ENCODE measurements around the gene UBE2D2.
A peak's percentile ranks its signal among the peaks of the same experiment; 100 is the strongest.

UBE2D2 gene

DNA sequence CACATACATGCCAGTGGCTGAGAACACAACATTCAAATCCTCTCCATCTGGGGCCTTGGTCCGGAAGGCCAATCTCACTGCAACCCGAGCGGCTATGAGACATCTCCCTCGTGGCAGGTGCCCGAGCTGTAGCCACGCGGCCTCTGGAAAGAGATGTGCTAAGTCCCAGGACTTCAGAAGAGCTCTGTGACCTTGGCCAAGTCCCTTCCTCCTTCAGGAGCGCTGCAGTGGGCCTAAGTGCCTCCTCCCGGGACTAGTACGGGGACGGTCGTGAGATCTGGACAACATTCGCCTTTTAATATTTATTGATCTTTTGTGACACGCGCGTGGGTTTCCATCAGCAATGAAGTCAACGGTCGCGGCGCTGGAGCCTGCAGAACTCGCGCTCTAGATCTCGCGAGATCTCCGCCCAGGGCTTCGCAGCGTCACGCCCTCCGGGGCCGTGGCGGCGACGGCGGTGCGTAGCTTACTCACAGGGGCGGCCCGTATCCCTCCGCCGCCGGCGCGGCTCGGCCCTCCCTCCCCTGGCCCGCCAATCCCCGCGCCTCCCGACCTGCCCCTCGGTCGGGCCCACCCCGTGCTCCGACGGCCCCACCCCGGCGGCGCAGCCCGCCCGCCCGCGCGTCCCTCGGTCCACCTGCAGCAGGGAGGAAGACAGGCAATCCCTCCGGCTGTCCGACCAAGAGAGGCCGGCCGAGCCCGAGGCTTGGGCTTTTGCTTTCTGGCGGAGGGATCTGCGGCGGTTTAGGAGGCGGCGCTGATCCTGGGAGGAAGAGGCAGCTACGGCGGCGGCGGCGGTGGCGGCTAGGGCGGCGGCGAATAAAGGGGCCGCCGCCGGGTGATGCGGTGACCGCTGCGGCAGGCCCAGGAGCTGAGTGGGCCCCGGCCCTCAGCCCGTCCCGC, at the start of gene UBE2D2:
TSS of gene UBE2D2 (plus strand) at position 588 of the 903 bp plus-strand sequence. CDS start 453 bp downstream, outside the sequence.
- DNase-seq (ENCODE audit: low spot score) = peak; percentile 98
- TF ChIP-seq, protein P1, sequence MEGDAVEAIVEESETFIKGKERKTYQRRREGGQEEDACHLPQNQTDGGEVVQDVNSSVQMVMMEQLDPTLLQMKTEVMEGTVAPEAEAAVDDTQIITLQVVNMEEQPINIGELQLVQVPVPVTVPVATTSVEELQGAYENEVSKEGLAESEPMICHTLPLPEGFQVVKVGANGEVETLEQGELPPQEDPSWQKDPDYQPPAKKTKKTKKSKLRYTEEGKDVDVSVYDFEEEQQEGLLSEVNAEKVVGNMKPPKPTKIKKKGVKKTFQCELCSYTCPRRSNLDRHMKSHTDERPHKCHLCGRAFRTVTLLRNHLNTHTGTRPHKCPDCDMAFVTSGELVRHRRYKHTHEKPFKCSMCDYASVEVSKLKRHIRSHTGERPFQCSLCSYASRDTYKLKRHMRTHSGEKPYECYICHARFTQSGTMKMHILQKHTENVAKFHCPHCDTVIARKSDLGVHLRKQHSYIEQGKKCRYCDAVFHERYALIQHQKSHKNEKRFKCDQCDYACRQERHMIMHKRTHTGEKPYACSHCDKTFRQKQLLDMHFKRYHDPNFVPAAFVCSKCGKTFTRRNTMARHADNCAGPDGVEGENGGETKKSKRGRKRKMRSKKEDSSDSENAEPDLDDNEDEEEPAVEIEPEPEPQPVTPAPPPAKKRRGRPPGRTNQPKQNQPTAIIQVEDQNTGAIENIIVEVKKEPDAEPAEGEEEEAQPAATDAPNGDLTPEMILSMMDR (IDR thresholded peaks at IDR 0.05; ENCODE audit: extremely low read depth, missing control alignments) = no peak

DNA sequence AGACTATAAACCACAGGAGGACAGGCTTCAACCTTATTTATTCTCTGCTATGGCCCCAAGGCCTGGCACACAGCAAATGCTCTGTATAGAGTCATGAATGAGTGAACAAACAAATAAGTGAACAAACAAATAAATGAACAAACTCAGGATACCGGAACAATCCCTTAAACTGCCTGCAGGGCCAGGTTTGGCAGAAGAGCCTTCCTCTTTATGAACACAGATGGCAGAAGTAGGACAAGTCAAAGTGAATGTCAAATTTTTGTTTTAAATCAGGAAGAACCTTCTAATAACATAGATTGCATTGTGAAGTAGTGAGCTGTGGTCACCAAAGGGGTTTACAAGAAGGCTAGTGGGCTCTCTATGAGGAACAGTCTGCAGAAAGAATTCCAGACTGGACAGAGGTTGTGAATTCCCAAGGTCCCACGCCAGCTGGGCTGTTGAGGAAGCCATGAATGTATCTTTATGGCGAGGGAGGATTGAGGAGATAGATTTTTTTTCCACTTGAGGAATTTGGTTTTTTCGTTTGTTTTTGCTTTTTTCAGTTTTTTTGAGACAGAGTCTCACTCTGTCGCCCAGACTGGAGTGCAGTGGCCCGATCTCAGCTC, 48.3 kb upstream of the UBE2D2 start:
- TF ChIP-seq, protein P1 (IDR thresholded peaks at IDR 0.05; ENCODE audit: extremely low read depth, missing control alignments) = no peak
- DNase-seq (ENCODE audit: low spot score) = no peak

DNA sequence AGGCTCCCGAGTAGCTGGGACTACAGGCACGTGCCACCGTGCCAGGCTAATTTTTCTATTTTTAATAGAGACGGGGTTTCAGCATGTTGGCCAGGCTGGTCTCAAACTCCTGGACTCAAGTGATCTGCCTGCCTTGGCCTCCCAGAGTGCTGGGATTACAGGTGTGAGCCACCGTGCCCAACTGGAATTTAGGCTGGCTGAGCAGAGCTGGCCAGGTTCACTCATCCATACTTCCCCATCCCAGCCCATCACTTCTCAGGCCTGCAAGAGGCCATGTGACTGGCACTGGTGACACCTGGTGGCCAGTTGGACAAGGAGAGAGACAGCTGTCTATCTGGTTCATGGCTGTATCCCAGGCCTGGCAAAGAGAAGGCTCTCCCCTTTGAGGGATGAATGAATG, 47.7 kb upstream of the UBE2D2 start:
- peak; percentile 76 for DNase-seq (ENCODE audit: low spot score)
- TF ChIP-seq, protein P1 (IDR thresholded peaks at IDR 0.05; ENCODE audit: extremely low read depth, missing control alignments) = peak; percentile 80

DNA sequence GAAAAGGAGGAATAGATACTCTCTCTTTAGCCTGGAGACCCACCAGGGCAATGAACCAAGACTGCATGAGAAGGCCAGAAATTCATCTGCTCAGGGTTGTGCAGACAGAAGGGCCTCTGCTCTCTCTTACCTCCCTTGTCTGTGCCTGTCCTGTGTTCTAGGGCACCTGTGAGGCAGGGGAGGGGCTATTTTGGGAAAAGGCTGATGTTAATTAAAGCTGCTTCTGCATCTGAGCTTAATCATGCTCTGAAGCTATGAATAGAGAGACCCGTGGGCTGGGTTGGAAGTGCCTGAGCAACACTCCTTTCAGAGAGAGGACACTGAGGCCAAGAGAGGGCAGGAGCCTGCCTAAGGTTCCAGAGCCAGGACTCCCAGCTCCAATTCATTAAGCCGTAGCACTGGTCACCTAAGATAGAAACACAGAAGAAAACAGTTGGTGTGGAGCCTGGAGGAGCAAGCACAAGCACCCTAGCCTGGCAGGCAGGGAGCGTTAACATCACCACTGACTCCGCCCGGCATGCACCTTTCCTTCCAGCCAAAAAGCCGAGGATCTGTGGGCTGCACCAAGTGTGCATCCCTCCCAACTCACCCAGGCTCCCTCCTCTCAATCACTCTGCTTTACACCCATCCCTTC, 47.2 kb upstream of the UBE2D2 start:
- TF ChIP-seq, protein P1 (IDR thresholded peaks at IDR 0.05; ENCODE audit: extremely low read depth, missing control alignments) = no peak
- no peak for DNase-seq (ENCODE audit: low spot score)

DNA sequence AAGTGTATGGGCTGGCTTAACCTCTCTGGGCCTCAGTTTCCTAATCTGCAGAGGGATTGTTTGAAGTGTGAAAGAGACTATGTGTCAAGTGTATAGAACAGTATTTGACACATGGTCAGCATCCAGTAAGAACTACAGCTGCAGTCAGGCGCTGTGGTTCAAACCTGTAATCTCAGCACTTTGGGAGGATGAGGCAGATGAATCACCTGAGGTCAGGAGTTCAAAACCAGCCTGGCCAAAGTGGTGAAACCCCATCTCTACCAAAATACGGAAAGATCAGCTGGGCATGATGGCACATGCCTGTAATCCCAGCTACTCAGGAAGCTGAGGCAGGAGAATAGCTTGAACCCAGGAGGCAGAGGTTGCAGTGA, 46.7 kb upstream of the UBE2D2 start:
- DNase-seq (ENCODE audit: low spot score) = no peak
- TF ChIP-seq, protein P1 (IDR thresholded peaks at IDR 0.05; ENCODE audit: extremely low read depth, missing control alignments) = no peak

DNA sequence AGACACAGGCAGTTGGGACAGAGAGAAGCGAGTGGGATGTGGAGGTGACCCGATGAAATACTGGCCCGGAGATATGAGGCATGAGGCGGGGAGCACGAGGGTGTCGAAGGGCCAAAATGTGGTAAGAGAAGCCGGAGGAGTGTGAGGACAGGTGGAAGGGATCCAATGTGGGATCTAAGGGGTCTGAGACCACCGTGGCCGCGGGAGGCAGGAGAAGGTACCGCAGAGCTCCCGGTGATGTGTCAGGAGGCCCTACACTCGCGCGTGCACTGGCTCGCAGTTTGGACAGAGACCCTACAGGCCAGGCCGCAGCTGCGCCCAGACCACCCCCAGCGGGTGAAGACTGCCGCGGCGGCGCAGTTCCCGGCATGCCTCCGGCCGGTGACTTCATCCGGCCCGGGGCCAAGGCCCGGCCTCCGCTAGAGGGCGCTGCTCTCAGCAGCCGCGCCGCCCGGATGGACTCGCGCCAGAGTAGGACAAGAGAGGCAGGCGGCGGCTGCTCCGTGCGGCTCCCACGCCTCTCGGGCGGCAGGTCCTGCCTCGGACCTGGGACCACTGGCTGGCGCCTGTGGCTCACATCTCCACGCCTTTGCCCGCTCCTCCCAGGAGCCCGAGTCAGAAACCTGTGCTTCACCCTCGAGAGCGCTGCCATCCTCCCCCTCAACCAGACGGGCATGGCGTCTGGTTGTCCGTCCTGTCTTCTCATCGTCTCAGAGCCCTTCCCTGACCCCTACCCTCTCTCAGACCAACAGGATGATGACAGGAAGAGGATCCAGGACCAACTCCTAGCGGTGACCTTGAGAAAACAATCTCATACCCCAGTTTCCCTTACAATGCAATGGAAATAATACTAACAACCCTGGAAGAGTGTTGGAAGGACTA, 43.2 kb upstream of the UBE2D2 start:
- TF ChIP-seq, protein P1 (IDR thresholded peaks at IDR 0.05; ENCODE audit: extremely low read depth, missing control alignments) = peak; percentile 98
- DNase-seq (ENCODE audit: low spot score) = peak; percentile 90

Data from GM20000 (cell line).